Measurements from ENCODE around the gene ELP2.
A peak's percentile ranks its signal among the peaks of the same experiment; 100 is the strongest.
"Not testable (repeated sequence)": the region's sequence is repeated elsewhere in the genome, so short reads cannot be mapped to it uniquely, and the experiment has no call there.

Gene ELP2

DNA sequence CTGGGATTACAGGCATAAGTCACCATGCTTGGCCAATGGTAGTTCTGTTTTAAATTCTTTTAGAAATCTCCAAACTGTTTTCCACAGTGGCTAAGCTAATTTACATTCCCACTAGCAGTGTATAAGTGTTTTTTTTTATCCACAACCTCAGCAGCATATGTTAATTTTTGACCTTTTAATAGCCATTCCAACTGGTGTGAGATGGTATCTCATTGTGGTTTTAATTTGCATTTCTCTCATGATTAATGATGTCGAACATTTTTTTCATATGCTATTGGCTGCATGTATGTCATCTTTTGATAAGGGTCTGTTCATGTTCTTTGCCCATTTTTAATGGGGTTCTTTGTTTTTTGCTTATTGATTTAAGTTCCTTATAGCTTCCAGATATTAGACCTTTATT, 77.6 kb downstream of the ELP2 start:
- no peak overlapping the region for H3K4me3 ChIP-seq (ENCODE audit: control insufficient read depth, low read depth, low read length)
- TF ChIP-seq, protein P1, sequence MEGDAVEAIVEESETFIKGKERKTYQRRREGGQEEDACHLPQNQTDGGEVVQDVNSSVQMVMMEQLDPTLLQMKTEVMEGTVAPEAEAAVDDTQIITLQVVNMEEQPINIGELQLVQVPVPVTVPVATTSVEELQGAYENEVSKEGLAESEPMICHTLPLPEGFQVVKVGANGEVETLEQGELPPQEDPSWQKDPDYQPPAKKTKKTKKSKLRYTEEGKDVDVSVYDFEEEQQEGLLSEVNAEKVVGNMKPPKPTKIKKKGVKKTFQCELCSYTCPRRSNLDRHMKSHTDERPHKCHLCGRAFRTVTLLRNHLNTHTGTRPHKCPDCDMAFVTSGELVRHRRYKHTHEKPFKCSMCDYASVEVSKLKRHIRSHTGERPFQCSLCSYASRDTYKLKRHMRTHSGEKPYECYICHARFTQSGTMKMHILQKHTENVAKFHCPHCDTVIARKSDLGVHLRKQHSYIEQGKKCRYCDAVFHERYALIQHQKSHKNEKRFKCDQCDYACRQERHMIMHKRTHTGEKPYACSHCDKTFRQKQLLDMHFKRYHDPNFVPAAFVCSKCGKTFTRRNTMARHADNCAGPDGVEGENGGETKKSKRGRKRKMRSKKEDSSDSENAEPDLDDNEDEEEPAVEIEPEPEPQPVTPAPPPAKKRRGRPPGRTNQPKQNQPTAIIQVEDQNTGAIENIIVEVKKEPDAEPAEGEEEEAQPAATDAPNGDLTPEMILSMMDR (conservative IDR thresholded peaks at IDR 0.05; ENCODE audit: control insufficient read depth, insufficient read depth, low read depth, low read length), result no peak
- DNase-seq (ENCODE audit: low read depth), result no peak

DNA sequence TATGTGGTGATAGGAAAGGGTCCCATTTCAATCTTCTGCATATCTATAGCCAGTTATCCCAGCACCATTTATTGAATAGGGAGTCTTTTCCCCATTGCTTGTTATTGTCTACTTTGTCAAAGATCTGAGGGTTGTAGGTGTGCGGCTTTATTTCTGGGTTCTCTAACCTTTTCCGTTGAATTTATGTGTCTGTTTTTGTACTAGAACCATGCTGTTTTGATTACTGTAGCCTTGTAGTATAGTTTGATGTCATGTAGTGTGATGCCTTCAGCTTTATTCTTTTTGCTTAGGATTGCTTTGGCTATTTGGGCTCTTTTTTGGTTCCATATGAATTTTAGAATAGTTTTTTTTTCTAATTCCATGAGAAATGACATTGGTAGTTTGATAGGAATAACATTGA, 78.3 kb downstream of the ELP2 start:
- not testable (repeated sequence) for H3K4me3 ChIP-seq (ENCODE audit: control insufficient read depth, low read depth, low read length); DNase-seq (ENCODE audit: low read depth)

DNA sequence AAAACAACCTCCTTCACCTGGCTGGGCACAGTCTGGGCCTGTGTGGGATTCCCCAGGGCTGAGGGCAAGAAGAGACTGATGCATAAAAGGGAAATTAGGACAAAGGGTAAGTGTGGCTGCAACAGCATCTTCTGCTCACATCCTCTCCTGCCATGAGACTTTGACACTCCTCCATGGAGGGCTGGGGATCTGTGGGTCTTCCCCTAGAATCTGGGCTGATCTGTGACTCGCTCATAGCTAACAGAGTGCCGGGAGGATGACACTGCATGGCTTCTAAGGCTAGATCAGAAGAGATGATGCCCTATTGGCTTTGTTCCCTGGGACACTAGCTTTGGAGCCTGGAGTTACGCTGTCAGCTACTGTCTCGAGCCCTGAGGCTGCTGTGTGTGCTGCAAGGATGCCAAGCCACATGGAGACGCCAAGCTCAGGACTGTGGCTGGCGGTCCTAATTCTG, 81.9 kb downstream of the ELP2 start:
- TF ChIP-seq, protein P1 (conservative IDR thresholded peaks at IDR 0.05; ENCODE audit: control insufficient read depth, insufficient read depth, low read depth, low read length), result no peak
- peak; percentile 86 for DNase-seq (ENCODE audit: low read depth)
- no peak overlapping the region for H3K4me3 ChIP-seq (ENCODE audit: control insufficient read depth, low read depth, low read length)

DNA sequence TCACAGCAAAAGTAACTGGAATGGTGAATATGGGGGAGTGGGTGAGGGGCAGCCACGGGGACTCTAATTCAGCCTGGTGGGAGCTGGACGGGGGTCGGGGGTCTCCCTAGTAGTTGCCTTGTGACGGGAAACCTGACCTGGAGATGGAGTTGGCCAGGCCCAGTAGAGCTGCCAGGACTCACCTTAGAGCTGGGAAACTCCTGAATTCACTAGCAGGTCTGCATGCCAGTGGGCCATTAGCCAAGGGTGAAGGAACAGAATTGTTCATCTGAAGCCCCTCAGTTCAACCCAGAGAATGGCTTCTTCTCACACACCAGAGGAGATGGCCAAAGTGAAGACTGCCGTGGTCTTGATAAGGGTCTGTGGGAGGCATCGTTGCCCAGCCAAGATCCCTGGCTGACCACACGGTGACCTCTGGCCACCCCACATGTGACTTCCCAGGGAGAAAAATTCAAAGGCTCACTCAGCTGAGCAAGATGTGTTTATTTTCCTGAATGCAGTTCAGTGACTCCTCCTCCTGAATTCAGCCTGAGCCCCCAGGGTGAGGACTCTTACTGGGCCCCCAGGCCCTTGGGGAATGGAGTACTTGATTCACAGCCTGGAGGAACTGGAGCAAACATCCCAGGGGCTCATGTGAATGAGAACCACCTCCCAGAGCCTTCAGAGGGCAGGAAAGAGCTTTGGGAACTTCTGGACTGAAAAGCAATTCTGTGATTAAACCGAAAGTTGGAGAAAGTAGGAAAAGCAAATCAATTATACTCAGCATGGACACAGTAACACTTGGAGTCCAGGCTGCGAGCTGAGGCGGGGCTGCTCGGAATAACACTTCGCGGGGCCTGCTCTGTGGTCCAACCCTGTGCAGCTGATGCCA, 82.8 kb downstream of the ELP2 start:
- TF ChIP-seq, protein P1 (conservative IDR thresholded peaks at IDR 0.05; ENCODE audit: control insufficient read depth, insufficient read depth, low read depth, low read length), result peak; percentile 28
- DNase-seq (ENCODE audit: low read depth), result peak; percentile 30
- no peak overlapping the region for H3K4me3 ChIP-seq (ENCODE audit: control insufficient read depth, low read depth, low read length)

DNA sequence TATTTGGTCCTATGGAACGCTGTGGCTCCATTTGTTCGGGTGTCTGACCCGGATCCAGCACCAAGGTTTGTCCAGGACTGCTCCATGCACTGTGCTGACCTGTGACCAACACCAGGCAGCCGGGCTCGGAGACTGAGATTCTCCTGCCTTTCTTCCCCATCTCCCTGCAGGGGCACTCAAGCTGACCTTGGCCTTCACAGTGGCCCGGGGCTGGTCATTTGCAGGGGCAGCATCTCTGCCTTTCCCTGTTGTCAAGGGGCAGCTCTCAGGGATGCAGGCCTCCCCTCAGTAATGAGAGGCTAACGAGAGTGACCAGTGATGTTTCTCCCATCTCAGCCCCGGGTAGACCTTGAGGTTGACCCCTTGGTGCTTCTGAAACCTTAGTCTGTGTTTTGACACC, 85.1 kb downstream of the ELP2 start:
- TF ChIP-seq, protein P1 (conservative IDR thresholded peaks at IDR 0.05; ENCODE audit: control insufficient read depth, insufficient read depth, low read depth, low read length), result no peak
- no peak overlapping the region for H3K4me3 ChIP-seq (ENCODE audit: control insufficient read depth, low read depth, low read length)
- DNase-seq (ENCODE audit: low read depth), result no peak

DNA sequence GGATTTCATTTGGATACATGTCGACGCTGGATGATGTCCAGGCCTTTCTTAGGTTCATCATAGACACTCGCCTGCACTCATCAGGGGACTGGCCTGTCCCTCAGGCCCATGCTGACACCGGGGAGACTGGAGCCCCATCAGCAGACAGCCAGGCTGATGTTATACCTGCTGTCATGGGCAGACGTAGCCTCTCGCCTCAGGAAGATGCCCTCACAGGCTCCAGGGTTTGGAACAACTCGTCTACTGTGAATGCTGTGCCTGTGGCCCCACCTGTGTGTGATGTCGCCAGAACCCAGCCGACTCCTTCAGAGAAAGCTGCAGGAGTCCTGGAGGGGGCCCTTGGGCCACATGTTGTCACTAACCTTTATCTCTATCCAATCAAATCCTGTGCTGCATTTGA, 85.9 kb downstream of the ELP2 start:
- TF ChIP-seq, protein P1 (conservative IDR thresholded peaks at IDR 0.05; ENCODE audit: control insufficient read depth, insufficient read depth, low read depth, low read length), result no peak
- no peak overlapping the region for H3K4me3 ChIP-seq (ENCODE audit: control insufficient read depth, low read depth, low read length)
- no peak for DNase-seq (ENCODE audit: low read depth)

DNA sequence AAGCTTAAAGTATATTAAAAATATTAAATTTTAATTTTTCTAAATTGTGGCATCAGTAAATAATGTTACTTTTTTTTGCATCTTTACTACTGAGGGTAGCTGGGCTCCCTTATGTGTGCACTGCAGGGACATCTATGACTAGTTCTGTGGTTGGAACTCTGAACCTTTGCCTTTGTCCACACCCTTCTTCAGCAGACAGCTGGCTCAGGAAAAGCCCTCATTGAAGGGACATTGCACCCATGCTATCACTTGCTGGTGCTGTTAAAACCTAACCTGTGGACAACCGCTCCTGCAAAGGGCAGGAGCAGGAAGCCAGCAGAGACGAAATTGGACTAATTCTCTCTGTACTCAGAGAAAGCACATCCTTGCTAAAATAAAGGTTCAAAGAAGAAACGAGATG, 87.6 kb downstream of the ELP2 start:
- no peak overlapping the region for H3K4me3 ChIP-seq (ENCODE audit: control insufficient read depth, low read depth, low read length)
- TF ChIP-seq, protein P1 (conservative IDR thresholded peaks at IDR 0.05; ENCODE audit: control insufficient read depth, insufficient read depth, low read depth, low read length), result no peak
- no peak for DNase-seq (ENCODE audit: low read depth)

All from fibroblast of mammary gland (primary cell).